ENCODE measurements around the gene PRKAR1B.

PRKAR1B gene

DNA sequence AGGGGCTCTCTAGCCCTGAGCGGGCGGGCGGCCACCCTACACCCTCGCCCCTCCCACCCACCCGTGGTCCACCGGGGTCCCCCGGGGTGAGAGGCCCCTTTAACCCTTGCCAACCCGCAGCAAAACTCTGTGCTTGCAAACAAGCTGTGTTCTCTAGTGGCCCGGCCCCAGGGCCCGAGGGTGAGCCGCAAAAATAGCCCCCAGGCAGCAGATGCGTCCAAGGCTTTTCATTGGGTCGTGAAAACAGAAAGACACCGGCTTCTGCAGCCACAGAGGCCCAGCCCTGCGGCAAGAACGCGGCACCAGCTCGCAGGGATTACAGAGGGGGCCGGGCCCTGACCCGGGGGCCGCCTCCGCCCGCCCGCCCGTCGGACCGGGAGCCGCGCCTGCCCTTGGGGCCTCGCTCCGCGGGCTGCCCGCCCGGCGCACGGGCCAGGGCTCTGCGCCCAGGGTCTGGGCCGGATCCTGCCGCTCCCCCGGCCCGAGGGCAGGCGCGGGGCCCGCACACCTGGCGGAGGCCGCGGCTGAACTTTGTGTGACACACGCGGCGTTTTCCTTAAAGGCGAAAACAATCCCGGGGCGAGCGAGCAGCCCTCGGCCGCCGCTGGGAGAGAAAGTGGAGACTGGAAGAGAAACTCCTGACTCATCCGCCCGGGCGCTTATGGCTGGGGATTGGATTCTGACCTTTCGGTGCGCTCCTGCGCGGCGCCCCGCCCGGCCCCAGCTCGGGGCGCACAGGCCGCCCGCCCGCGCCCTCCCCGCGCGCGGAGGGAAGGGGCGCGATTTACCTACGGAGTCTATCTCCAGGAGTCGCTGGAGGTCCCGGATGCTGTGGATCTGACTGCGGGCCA is 210.2 kb downstream of the PRKAR1B start:
- DNase-seq: no peak

DNA sequence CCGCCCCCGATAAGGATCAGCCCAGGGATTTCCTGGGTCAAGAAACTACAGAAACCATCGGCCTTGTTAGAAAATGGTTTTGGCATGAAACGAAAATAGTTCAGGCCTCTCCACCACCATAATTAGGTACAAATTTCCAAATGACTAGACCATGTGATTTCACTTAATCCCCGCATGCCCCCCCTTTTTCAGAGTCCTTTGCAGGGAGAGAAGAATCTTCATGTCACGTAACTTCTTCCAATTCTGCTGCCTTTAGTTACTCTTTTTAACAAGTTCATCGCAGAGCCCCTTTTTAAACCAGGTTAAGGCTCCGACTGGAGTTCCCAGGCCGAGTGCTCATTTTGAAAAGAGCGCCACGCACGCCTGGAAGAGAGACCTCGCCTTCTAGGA is 210.9 kb downstream of the PRKAR1B start:
- DNase-seq: no peak

DNA sequence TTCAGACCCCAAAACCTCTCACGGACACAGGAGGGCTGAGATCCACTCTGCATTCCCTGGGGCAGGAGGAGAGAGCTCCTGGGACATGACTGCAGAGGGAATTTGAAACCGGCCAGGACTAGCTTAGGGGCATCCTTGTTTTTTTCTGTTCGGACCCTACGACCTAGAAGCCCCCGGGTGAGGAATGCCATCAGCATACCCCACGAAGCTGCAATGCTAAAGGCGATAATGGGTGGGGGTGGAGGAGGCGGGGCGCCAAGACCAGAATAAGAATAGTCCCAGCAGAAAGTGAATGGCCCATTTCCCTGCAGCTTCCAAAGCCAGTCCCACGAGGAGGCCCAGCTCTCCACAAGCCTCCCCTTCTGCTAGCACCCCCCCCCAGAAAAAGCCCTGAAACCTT is 211.5 kb downstream of the PRKAR1B start:
- no peak for DNase-seq

DNA sequence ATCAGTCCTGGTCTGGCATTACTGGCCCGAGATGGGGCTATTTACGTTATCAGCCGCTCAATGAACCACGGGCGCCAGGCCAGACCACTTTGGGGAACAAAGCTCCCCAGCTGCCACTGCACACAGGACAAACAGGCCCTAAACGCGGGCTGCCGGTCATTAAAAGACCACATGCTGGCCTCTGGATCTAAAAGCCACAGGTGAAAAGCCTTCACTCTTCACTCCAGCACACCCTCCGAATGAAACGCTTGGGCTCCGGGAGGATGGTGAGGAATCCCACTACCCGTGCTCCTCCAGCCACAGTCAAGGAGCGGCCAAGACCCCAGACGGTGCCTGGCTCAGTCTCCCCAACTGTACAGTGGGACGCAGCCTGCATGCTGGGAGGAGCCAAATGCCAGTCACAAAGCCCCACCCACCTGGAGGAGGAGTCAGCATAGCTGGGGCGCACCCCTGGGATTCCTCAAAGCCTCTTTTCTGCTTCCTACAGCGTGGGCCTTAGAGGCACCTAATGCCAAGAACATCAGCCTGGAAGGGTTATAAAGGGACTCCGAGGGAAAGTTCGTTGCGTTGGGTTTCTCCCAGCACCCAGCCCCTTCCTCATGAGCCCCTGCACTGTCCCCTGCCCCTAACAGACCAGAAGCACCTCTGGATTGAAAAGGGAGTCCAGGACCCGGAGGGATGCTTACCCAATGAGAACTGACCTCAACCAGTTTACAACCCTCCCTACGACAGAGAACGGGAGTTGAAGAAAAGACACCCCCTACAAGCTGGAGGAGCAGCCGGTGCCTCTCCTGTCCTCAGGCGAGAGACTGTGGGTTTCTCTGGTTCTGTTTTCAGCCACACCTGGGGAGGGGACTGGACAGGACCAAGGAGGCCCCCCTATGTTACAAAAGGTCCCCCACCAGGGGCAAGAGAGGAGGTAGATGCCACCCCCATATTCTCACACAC is 212.2 kb downstream of the PRKAR1B start:
- DNase-seq: no peak

GRCh38 chr7:514242-514641 is 212.8 kb downstream of the PRKAR1B start:
- no peak for DNase-seq

GRCh38 chr7:513521-514166 is 213.4 kb downstream of the PRKAR1B start:
- DNase-seq: no peak

DNA sequence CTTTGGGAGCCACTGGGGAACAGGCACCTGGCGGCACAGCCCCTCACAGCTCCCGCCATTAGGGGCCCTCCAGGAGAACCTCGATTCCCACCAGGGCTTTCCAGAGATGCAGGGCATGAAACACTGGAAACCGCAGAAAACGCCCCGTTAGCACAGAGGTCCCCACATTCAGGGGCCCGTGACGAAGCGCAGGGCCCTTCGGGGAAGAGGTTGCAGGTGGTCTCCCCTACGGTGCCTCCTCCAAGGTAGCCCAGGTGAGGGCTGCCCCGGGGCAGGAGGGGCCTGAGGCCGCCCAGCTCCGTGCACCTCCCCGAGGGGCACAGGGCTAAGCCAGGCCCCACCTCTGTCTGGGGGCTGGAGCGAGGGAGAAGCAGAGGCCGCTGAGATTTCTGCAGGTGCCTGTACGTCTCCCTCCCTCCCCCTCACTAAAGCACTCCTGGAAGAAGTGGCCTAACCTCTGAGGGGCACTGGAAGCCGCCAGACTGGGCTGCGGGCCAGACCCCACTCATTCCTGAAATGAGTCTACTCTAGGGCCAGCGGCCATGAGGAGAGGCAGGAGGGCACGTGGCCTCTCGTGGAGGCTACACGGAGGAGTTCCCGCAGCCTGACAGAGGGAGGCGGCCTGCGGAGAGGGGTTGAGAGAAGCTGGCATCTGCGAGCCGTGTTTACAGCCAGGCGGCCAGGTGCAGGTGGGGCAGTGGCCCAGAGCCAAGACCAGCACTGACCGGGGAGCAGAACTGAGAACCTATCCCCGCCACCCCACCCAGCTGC is 214.4 kb downstream of the PRKAR1B start:
- peak; percentile 86 for DNase-seq

DNA sequence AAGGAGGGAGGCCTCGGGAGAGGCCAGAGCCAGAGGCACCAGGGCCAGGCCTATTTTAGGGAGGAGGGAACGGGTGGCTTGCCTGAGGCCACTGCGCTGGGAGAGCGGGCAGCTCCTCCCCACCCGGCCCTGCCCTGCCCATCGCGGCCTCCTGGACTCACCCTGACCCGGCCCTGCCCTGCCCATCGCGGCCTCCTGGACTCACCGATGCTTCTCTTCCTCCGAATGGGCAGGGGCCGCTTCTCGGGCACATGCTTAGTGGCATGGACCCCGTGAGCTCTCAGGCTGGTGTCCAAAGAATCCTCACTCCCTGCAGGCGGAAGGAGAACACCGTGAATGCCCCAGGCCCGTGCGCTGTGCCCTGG is 215.0 kb downstream of the PRKAR1B start:
- DNase-seq: no peak

DNA sequence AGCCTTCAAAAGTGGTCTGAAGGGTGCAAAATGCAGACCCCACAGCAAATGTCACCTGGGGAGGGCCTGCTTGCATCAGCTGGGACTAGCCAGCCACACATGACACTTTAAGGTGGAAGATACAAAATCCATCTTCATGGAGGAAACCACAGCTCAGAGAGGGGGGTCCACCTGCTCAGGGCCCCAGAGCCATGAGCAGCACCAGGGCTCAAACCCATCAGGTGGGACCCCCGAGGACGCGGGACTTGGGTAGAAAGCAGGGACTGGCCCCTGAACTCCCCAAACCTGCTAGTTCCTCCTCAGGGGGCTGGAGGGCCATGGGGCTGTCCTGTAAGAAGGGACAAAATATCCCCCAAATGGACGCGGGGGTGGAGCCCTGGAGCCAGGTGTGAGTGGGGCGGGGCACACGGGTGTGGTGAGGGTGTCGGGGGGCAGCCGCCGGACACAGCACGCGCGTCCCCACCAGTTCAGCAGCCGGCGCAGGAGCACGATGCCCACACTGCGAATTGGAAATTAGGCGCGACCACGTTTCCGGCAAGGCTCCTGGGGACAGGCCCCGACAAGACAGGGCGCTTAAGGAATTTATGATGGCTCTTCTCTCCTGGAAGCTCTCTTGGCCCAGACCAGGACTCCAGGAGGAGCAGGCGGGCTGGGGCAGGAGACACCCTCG is 215.5 kb downstream of the PRKAR1B start:
- DNase-seq: no peak

GRCh38 chr7:510782-511281 is 216.2 kb downstream of the PRKAR1B start:
- DNase-seq: no peak

- no peak for DNase-seq
These were observed 217.0 kb downstream of the PRKAR1B start for GRCh38 chr7:510131-510481.

DNA sequence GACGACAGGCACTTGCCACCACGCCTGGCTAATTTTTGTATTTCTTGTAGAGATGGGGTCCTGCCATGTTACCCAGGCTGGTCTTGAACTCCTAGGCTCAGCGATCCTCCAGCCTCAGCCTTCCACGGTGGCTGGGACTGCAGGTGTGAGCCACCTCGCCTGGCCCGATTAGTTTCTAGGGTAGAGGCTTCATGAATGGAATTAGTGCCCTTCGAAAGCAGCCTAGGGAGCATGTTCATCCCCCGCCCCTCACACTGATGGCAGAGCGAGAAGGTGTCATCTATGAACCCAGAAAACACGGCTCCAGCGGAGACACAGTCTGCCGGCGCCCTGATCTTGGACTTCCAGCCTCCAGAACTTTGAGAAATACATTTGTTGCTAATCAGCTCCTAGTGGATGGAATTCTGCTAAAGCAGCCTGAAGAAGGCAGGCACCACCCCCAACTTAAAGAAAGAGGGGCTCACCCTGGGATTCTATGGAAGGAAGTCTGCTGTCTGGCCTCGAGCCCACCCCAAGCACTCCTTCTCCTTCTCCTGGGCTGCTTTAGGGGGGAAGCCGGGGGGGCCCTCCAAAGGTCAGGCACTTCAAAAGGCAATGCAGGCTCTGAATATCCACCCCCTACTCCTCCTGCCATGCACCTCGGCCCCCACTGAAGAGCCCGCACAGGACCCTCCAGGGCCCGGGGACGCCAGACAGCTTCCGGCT is 217.5 kb downstream of the PRKAR1B start:
- DNase-seq: no peak

- DNase-seq: no peak
These were observed 218.5 kb downstream of the PRKAR1B start for GRCh38 chr7:508461-509170.

DNA sequence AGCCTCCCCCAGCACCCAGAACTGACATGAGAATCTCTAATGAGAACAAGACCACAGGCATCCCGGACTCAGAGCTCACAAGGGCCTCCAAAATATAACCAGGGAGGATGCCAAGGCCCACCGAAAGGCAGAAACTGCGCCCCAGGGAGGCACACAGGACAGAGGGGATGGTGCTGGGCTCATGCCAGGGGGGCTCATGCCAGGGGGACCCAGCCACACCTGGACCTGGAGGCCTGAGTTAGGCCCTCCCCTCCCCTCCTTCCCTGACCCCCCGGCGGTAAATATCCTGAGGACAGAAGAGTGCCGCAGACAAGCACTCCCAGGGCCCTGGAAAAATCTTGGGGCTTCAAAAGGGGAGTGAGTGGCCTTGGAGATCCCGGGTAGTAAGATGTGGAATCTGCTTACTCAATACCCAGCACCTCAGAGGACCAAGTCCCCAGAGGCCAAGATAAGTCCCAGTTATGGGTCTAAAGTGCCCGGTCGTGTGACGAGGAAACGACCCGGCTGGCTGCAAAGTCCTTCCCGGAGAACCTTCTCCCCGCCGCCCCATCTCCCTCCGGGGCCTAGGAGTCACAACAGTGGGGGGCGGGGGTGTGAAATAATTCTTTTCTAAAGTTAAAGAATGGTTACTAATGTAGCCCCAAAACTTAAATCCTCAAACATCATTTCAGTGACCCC is 219.3 kb downstream of the PRKAR1B start:
- DNase-seq: no peak

GRCh38 chr7:506921-507622 is 220.0 kb downstream of the PRKAR1B start:
- DNase-seq: no peak

DNA sequence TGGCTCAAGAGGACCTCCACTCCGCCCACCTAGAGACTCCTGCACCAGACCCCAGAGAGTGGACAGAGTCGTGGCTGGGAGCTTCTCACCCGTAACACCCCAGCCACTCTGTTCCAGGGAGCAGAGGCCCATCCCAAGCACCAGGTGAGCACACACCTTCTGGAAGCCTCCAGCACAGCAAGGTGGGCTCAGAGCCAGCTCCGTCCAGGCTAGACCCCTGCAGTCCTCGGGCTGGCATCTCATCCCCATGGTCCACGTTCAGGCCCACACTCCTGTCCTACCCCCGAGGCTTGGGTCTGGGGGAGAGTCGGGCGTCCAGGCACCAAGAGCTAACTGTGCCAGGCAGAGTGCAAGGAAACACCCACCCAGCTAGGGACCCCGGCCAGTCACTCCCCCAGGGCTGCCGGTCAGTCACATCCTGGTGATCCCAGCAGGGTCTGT is 220.7 kb downstream of the PRKAR1B start:
- no peak for DNase-seq

DNA sequence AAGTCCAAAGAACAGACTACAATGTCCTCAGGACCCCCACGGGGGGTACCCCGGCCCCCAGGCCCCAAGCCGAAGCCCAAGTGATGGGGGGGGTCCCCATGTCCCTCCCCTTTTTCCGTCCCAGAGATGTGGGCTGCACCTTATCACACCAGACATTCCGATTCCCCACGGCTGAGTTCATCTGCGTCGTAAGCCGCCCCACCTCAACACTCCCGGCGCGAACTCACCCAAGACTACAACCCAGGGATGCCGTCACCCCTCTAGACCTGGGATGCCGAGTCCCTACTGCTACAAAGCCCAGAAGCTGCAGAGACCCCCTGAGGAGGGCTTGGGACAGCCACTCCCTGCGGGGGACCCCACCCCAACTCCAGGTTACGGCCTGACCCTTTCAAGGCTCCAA is 221.9 kb downstream of the PRKAR1B start:
- no peak for DNase-seq

DNA sequence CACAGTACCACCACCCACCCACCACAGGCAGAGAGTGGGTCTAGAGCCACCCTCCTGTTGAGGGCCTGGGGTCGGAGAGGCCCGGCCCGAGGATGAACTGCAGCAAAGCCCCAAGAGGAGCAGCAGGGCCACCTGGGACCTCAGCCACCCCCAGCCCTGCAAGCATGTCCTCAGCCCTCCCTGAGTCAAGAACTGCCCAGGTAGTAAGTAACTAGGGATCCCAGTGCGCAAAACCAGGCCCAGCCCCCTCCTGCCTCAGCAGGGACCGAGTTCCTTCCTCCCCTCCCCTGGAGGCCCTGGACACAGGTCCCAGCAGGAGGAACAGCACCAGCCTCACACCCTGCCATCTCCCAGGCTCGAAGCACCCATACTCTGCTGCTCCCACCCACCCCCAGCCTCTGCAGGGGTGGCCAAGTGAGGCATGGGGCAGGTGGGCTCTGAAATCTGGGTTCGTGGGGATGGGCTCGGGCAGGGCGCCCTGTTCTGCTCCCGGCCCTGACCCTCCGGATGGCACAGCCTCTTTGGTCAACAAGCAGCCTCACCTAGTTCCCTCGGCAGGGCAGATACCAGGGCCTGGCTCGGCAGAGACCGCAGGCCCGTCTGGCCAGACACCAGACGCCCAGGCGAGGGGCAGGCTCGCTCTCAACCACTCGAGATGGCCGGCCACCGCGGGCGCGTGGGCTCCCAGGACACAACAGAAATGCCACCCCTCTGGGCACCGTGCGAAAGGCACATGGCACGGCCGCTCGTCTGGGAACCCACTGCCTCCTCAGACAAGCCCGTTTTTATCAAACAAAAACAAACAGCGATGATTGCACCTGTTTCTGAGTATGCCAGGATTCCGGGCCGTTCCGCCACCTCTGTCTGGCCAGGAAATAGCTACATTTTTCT is 222.6 kb downstream of the PRKAR1B start:
- DNase-seq: no peak
